A172 (cell line): ENCODE results near the gene DOCK10. TPM values are rescaled to one million over a fixed set of nuclear protein-coding genes. Genes with fewer than 3 reads are reported as not detected.
A peak's percentile ranks its signal among the peaks of the same experiment; 100 is the strongest.

Experiments
- DNase-seq: peaks from one replicate; pipeline ENCODE4 v3.0.0-alpha.2; 2015; ENCODE audit warnings: low spot score
- total RNA-seq: library from RNA; depleted of rRNA; stranded (reverse); fragments of >200 nt; shearing (Covaris generic); gene quantifications from 2 replicates; pipeline ENCODE4 v1.2.3, GENCODE V29; 2014

DOCK10 gene
- total RNA-seq, 1 experiment from 2014 or later: 37.5 TPM

- DNase-seq: peak; percentile 36
Measured at GRCh38 chr2:225041207-225041850, 939 bp downstream of the DOCK10 start.

GRCh38 chr2:225040856-225041206, 1.4 kb downstream of the DOCK10 start:
- no peak for DNase-seq

GRCh38 chr2:225040142-225040541, 2.1 kb downstream of the DOCK10 start:
- no peak for DNase-seq

- DNase-seq: no peak
Measured at GRCh38 chr2:225038231-225038523, 4.1 kb downstream of the DOCK10 start.

GRCh38 chr2:225037415-225038230, 4.6 kb downstream of the DOCK10 start:
- no peak for DNase-seq

GRCh38 chr2:225036431-225036830, 5.8 kb downstream of the DOCK10 start:
- no peak for DNase-seq

GRCh38 chr2:225033440-225034318, 8.6 kb downstream of the DOCK10 start:
- no peak for DNase-seq

GRCh38 chr2:225032246-225032645, 10.0 kb downstream of the DOCK10 start:
- no peak for DNase-seq

GRCh38 chr2:225031599-225031998, 10.7 kb downstream of the DOCK10 start:
- no peak for DNase-seq

- no peak for DNase-seq
Measured at GRCh38 chr2:225030893-225031292, 11.4 kb downstream of the DOCK10 start.

- DNase-seq: no peak
Measured at GRCh38 chr2:225030203-225030602, 12.1 kb downstream of the DOCK10 start.

- DNase-seq: no peak
Measured at GRCh38 chr2:225028572-225028971, 13.7 kb downstream of the DOCK10 start.

GRCh38 chr2:225027061-225027762, 15.1 kb downstream of the DOCK10 start:
- DNase-seq: no peak

GRCh38 chr2:225025917-225026571, 16.2 kb downstream of the DOCK10 start:
- DNase-seq: peak; percentile 56

GRCh38 chr2:225022188-225022587, 20.1 kb downstream of the DOCK10 start:
- no peak for DNase-seq

GRCh38 chr2:225020168-225020849, 22.0 kb downstream of the DOCK10 start:
- no peak for DNase-seq

GRCh38 chr2:225019105-225019504, 23.2 kb downstream of the DOCK10 start:
- DNase-seq: no peak

GRCh38 chr2:225017713-225018112, 24.6 kb downstream of the DOCK10 start:
- no peak for DNase-seq

GRCh38 chr2:225017098-225017685, 25.1 kb downstream of the DOCK10 start:
- DNase-seq: no peak
